HFF-Myc (cell line): Measurements from ENCODE around the gene PEAK3.

Source experiments
- DNase-seq: peaks from one replicate; pipeline ENCODE4 v3.0.0-alpha.2; 2011; ENCODE audit warnings: low read depth; ENCODE audit errors: extremely low read depth
- H3K4me3 ChIP-seq: replicated peaks from 2 replicates; pipeline ENCODE4 v1.5.1; 2011; ENCODE audit warnings: low read depth, mild to moderate bottlenecking, control low read depth, low read length
- TF ChIP-seq, protein P1 (sequence below): IDR thresholded peaks from 2 replicates; pipeline ENCODE4 v1.5.1; 2012; ENCODE audit warnings: mild to moderate bottlenecking, low read depth, low read length, control low read depth; ENCODE audit errors: missing control alignments

The PEAK3 gene

DNA sequence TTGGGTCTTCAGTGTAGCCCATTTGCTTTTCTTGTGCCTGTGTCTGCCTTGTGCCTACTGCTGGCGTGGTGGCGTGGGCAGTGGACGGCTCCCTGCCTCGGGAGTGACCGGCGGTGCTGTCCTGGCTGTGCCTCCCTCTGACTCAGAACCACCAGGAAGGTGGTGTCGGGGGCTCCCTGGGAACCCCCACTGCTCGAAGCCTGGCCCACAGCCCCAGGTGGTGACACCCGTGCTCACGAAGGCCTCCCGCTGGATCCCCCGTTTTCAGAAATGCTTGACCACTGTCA lies 37.9 kb downstream of the PEAK3 start:
- DNase-seq: no peak

DNA sequence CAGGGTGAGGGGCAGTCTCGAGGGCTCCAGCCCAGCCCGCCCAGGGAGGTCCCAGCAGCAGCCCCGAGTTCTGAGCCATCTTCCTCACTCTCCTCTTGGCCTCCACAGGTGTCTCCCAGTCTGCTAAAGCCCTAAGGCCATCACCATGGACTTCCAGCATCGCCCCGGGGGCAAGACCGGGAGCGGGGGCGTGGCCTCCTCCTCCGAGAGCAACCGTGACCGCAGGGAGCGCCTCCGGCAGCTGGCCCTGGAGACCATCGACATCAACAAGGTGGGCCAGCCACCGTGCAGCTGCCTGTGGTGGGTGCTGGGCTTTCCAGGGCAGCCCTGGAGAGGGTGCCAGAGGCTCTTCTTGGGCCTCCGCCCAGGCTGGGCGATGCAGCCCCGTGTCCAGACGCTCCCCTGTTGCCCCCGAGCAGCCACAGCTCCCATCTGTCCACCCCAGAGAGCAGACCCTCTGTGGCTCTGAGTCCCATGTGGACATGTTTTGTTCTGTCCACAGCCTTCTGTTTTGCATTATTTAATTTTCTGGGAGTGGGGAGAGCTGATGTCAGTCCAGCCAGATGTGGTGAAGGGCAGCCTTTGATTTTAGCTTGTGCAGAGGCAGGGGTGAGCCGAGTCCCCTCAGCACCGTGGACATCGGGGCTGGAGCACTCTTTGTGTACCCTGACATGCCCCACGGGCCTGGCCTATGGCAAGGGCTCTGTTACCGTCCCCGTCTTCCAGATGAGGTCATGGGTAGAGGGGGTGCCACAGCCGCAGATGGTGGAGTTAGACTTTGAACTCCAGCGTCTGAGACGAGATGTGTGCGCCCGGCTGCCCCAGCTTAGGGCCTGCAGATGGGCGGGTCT lies 38.5 kb downstream of the PEAK3 start:
- TF ChIP-seq, protein P1, sequence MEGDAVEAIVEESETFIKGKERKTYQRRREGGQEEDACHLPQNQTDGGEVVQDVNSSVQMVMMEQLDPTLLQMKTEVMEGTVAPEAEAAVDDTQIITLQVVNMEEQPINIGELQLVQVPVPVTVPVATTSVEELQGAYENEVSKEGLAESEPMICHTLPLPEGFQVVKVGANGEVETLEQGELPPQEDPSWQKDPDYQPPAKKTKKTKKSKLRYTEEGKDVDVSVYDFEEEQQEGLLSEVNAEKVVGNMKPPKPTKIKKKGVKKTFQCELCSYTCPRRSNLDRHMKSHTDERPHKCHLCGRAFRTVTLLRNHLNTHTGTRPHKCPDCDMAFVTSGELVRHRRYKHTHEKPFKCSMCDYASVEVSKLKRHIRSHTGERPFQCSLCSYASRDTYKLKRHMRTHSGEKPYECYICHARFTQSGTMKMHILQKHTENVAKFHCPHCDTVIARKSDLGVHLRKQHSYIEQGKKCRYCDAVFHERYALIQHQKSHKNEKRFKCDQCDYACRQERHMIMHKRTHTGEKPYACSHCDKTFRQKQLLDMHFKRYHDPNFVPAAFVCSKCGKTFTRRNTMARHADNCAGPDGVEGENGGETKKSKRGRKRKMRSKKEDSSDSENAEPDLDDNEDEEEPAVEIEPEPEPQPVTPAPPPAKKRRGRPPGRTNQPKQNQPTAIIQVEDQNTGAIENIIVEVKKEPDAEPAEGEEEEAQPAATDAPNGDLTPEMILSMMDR: no peak

More for the DNA sequence above, 37.9 kb downstream of the PEAK3 start:
- H3K4me3 ChIP-seq: no peak overlapping the region
- TF ChIP-seq, protein P1: no peak

DNA sequence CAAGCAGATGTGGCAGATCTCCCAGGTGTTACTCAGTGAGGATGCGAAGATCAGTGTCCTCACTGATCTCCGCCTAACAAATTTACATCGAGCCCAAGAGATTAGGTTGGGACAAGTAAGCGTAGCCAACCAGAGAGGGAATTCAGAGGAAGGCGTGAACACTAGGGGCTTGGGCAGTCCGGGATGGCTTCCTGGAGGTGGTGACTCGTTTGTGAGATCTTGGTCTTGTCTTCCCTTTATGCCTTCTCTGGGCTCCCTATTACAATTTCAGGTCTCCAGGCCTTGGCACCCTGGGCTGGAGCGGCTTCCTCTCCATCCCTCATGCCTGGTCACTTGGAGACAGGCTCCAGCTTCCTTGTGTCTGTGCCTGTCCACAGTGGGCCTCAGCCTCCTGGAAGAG lies 39.2 kb downstream of the PEAK3 start:
- no peak overlapping the region for H3K4me3 ChIP-seq
- DNase-seq: no peak
- TF ChIP-seq, protein P1: no peak

More for the DNA sequence above, 38.5 kb downstream of the PEAK3 start:
- DNase-seq: no peak
- H3K4me3 ChIP-seq: no peak overlapping the region

DNA sequence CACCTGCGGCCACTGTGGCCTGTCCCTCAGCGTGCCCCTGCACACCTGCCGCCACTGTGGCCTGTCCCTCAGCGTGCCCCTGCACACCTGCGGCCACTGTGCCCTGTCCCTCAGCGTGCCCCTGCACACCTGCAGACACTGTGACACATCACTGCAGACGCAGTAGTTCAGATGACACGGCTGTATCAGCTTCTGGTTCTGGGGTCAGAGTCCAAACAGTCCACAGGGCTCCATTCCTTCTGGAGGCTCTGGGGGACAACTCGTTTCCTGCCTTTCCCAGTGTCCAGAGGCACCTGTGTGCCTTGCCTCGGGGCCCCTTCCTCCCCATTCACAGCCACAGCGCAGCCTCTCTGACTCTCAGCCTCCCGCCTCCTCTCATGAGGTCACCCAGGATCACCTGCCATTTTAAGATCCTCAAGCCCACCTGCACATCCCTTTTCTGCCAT lies 39.9 kb downstream of the PEAK3 start:
- TF ChIP-seq, protein P1: no peak
- H3K4me3 ChIP-seq: no peak overlapping the region

DNA sequence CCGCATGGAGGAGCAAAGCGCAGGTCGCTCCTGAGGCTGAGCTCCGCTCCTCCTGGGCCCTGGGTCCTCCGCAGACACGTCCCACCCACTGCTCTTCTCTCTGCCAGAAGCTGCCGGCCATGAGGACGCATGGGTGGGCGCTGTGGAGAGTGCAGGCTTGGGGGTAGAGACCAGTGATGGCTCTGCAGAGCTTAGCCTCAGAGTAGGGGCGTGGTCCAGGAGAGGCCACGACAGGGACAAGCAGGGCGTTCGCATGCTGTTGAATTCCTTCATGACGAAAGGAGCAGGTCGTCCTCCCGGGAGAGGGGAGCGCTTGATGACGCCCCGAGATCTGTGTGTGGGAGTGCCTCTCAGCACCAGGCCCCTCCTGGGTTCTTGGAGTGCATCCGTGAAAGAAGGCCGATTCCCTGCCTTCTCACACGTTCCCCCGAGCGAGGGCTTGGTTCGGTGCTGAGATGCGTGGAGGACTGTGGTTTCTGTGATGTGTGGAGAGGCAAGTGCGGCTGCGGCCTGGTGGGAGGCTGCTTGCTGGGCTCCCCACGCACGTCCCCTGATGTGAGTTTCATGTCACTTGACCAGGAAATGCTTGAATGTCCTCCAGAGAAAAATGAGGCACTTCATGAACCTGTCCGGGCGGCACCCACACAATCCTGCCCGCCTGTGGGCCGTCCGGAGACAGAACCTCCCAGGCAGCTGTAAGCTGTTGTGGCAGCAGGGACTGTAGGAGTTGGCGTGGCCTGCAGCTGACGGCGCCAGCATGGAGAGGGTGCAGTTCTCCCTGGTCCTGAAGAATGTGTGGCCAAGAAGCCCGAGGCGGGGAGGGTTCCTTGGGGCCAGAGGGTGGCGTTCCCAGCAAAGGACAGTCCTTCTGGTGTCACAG lies 40.9 kb downstream of the PEAK3 start:
- H3K4me3 ChIP-seq: peak overlapping the region; percentile 89
- DNase-seq: no peak
- TF ChIP-seq, protein P1: no peak

More for the DNA sequence above, 39.9 kb downstream of the PEAK3 start:
- DNase-seq: no peak

DNA sequence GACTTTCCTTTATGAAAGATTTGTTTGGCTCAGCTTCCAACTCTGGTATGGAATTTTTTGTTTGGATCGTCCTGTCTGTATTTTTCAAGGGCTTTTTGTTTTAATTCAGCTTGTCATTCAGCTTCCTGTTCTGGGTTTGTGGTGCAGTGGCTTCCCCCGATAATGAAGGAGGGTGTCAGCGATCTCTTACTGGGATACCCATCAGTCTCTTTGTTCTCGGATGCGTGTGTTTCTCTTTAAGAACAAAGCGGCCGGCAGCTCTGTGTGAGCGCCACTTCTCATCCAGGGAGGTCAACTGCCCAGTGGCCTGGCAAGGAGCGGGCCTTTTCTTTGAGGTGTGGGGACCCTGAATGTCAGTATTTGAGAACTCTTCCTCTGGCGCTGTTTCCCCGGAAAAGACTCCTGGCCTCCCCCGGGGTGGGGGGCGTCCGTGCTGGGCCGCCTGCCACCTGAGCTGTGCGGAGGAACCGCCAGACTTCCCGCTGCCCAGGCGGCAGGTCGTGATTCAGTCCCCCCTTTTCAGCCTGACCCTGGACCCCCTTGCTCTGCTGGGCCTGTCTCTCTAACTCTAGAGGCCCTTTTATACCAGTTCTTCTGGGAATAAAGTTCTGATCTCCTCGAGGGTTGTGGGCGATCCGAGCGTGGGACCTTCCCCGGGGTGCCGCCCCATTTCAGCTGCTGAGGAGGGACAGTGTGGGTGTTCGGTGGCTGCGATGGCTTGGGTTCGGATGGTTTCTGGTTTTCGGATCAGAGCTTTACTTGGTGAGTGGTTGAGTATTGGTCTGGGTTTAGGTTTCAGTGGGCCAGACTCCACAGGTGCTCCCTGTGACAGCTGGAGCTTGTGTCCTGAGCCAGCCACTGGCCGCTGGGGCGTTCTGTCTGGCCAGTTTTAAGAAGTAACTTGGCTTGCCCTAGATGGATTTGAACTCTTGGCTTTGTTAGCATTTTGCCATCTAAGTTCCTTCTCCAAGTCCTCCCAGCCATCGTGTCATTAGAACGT lies 41.9 kb downstream of the PEAK3 start:
- TF ChIP-seq, protein P1: no peak
- DNase-seq: no peak
- peak overlapping the region; percentile 89 for H3K4me3 ChIP-seq
